GM12878 (cell line): Measurements from ENCODE around the gene ANKRD62. TPM values are rescaled to one million over a fixed set of nuclear protein-coding genes. Genes with fewer than 3 reads are reported as not detected.

Source experiments
- ATAC-seq: fragments of 200-7000 bp; cut with Tn5 transposase; 3 replicates; pipeline ENCODE4 v1.9.1; 2020; ENCODE audit warnings: mild to moderate bottlenecking, moderate library complexity
- BruUV-seq: library from RNA; stranded (reverse); fragments of 400-500 nt; replicated peaks from 2 replicates; lab custom pipeline; 2021; lab: Mats Ljungman, UMichigan
- CTCF ChIA-PET: fragments of 300-600 bp; sonication (Branson Sonifier 250); formaldehyde crosslinking; extraction: SDS; loops from one replicate; lab custom pipeline; 2021; ENCODE audit warnings: inconsistent platforms; lab: Yijun Ruan, JAX
- POLR2A ChIA-PET: fragments of 350-600 bp; formaldehyde crosslinking; extraction: SDS; loops from one replicate; lab custom pipeline; 2021; ENCODE audit warnings: inconsistent platforms; lab: Charles Lee
- RAD21 ChIA-PET: fragments of 300-600 bp; sonication (Branson Sonifier 250); formaldehyde crosslinking; loops from one replicate; lab custom pipeline; 2023; ENCODE audit warnings: antibody characterized with exemption; ENCODE audit not compliant: unreplicated experiment; lab: Charles Lee
- SMC1A ChIA-PET: fragments of 300-600 bp; sonication (Branson Sonifier 250); formaldehyde crosslinking; loops from one replicate; lab custom pipeline; 2023; ENCODE audit not compliant: unreplicated experiment, uncharacterized antibody; lab: Charles Lee
- DNase-seq: peaks from one replicate; pipeline ENCODE4 v3.0.0-alpha.2; 2011; ENCODE audit warnings: low read depth, low spot score
- FAIRE-seq: peaks from 3 replicates; lab custom pipeline; 2011; peaks lifted over from hg19 to GRCh38; lab: Jason Lieb, UNC
- H2AFZ ChIP-seq: 2 replicates; pipeline ENCODE4 v1.6.0; 2011; ENCODE audit warnings: low read depth, low read length, control low read depth; ENCODE audit not compliant: control insufficient read depth
- H3K27ac ChIP-seq: 2 replicates; pipeline ENCODE4 v1.5.1; 2011; ENCODE audit warnings: control low read depth; ENCODE audit not compliant: control insufficient read depth, insufficient read depth
- H3K27me3 ChIP-seq, 2 experiments: replicated peaks in 1 of 2; 2 replicates each; pipeline versions ENCODE4 v1.6.0 to v1.6.1; 2011; ENCODE audit warnings: low read length in 1 of 2; ENCODE audit not compliant: control insufficient read depth in 2 of 2, insufficient read depth in 2 of 2
- H3K36me3 ChIP-seq, 2 experiments: 2 replicates each; pipeline ENCODE4 v1.5.1; 2011; ENCODE audit warnings: low read length in 1 of 2; ENCODE audit not compliant: control insufficient read depth in 2 of 2, insufficient read depth in 2 of 2
- H3K4me1 ChIP-seq: 2 replicates; pipeline ENCODE4 v1.6.1; 2011; ENCODE audit warnings: mild to moderate bottlenecking, low read length, moderate library complexity, mixed read lengths; ENCODE audit not compliant: control insufficient read depth, insufficient read depth
- H3K4me2 ChIP-seq: 2 replicates; pipeline ENCODE4 v1.6.0; 2011; ENCODE audit warnings: control low read depth; ENCODE audit not compliant: control insufficient read depth, insufficient read depth
- H3K4me3 ChIP-seq: fragments of 200-600 bp; sonication (generic); 2 replicates; pipeline ENCODE4 v1.5.1; 2016
- H3K79me2 ChIP-seq: 2 replicates; pipeline ENCODE4 v1.6.0; 2011; ENCODE audit warnings: low read length; ENCODE audit not compliant: control insufficient read depth, insufficient read depth
- H3K9ac ChIP-seq: 2 replicates; pipeline ENCODE4 v1.8.0; 2011; ENCODE audit warnings: low read length, control low read depth, mixed read lengths; ENCODE audit not compliant: control insufficient read depth, insufficient read depth
- H3K9me3 ChIP-seq: replicated peaks from 3 replicates; pipeline ENCODE4 v1.5.1; 2011; ENCODE audit warnings: mild to moderate bottlenecking, low read length; ENCODE audit not compliant: control insufficient read depth, insufficient read depth
- H4K20me1 ChIP-seq: 2 replicates; pipeline ENCODE4 v1.6.0; 2011; ENCODE audit not compliant: control insufficient read depth, insufficient read depth
- ASH2L ChIP-seq: fragments of 300-600, 200-600 bp; sonication (generic); IDR thresholded peaks from 2 replicates; pipeline ENCODE4 v1.6.1; 2017; ENCODE audit warnings: low read depth, mild to moderate bottlenecking, borderline replicate concordance
- EED ChIP-seq: sonication (generic); IDR thresholded peaks from 2 replicates; pipeline ENCODE4 v1.6.1; 2016; ENCODE audit warnings: antibody characterized with exemption, low read depth
- JUND ChIP-seq: IDR thresholded peaks from 2 replicates; pipeline ENCODE4 v1.6.1; 2012; ENCODE audit warnings: low read depth, mild to moderate bottlenecking, low read length, improper control_type of control experiment, moderate library complexity
- MEF2B ChIP-seq: fragments of 450-650 bp; IDR thresholded peaks from 2 replicates; pipeline ENCODE4 v1.6.1; 2018; ENCODE audit warnings: mild to moderate bottlenecking, moderate library complexity; ENCODE audit not compliant: partially characterized antibody, poor library complexity, severe bottlenecking
- MXI1 ChIP-seq: fragments of 150-350 bp; IDR thresholded peaks from 2 replicates; pipeline ENCODE4 v1.6.1; 2011; ENCODE audit warnings: low read depth, mild to moderate bottlenecking, inconsistent platforms, low read length, improper control_type of control experiment
- RBBP5 ChIP-seq: fragments of 200-600 bp; sonication (generic); conservative IDR thresholded peaks from 2 replicates; pipeline ENCODE4 v1.6.1; 2016
- TCF12 ChIP-seq: IDR thresholded peaks from 2 replicates; pipeline ENCODE4 v1.6.1; 2011; ENCODE audit warnings: low read depth, mild to moderate bottlenecking, low read length
- whole genome bisulfite sequencing: methylation state at CpG from one replicate; pipeline ENCODE4 v1.1.6; 2016; ENCODE audit warnings: low lambda C conversion rate; ENCODE audit not compliant: insufficient replicate concordance, insufficient coverage; ENCODE audit errors: missing lambda C conversion rate; 5-methylcytosine and 5-hydroxymethylcytosine counted together
- in situ Hi-C: fragments of 300-500 bp; cut with MboI; formaldehyde crosslinking; loops from 9 replicates; pipeline ENCODE4 v1.14.3; 2018; ENCODE audit warnings: mixed read lengths
- intact Hi-C: fragments of 100-400 bp; cut with micrococcal nuclease; formaldehyde crosslinking; loops from one replicate; pipeline ENCODE4 v1.14.2; 2022; ENCODE audit not compliant: unreplicated experiment
- polyA plus RNA-seq, 11 experiments: library from polyadenylated mRNA; depleted of rRNA in 4 of 11; unstranded in 6 of 11; stranded (reverse) in 5 of 11; fragments of >200 nt; fragmentation: Nextera tagmentation in 4 of 11; fragmentation: Illumina TruSeq in 1 of 11; extraction: Ambion mirVana in 4 of 11; extraction: Trizol in 1 of 11; gene quantifications; 1 replicate in 1 of 11; 2 replicates in 10 of 11; pipeline versions ENCODE4 v1.2.1 to v1.2.3, GENCODE V29; 2011 to 2016; ENCODE audit warnings: inconsistent platforms in 2 of 11, missing spikeins in 2 of 11, low read depth in 1 of 11
- total RNA-seq, 4 experiments: library from RNA; depleted of rRNA in 3 of 4; stranded (reverse); fragments of >200 nt in 3 of 4; fragmentation: Illumina TruSeq in 1 of 4; extraction: Trizol in 1 of 4; gene quantifications; 2 replicates each; pipeline versions ENCODE4 v1.2.1 to v1.2.3, GENCODE V29; 2013 to 2021
- TF ChIP-seq, protein P1 (sequence below): fragments of 450-650 bp; IDR thresholded peaks from 2 replicates; pipeline ENCODE4 v1.6.1; 2017; ENCODE audit warnings: mild to moderate bottlenecking, moderate library complexity
- TF ChIP-seq, protein P2 (sequence below): fragments of 450-650 bp; IDR thresholded peaks from 2 replicates; pipeline ENCODE4 v1.6.1; 2016; ENCODE audit warnings: mild to moderate bottlenecking, moderate library complexity, borderline replicate concordance
- TF ChIP-seq, protein P3 (sequence below): fragments of 450-650 bp; formaldehyde crosslinking; IDR thresholded peaks from 2 replicates; pipeline ENCODE4 v1.4.0; 2020; ENCODE audit warnings: mild to moderate bottlenecking, moderate library complexity

Gene ANKRD62
- total and polyA plus RNA-seq, 10 of the 15 experiments (the other 5 are each of a cell fraction or from before 2014, with no cell fraction given): not detected

DNA sequence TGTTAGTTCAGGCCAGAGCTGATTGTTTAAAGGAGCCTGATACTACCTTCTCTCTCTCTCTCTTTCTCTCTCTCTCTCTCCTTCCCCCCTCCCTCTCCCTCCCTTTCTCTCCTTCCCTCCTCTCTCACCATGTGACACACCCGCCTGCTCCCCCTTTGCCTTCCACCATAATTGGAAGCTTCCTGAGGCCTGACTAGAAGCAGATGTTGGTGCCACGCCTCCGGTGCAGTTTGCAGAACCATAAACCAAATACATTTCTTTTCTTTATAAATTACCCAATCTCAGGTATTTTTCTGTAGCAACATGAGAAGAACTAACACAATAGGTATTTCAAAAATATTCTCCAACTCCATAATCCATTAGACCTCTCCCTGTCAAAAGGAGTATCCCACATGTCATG is 62.4 kb downstream of the ANKRD62 start (continued):
- TF ChIP-seq ASH2L: no peak
- TF ChIP-seq MEF2B: no peak

DNA sequence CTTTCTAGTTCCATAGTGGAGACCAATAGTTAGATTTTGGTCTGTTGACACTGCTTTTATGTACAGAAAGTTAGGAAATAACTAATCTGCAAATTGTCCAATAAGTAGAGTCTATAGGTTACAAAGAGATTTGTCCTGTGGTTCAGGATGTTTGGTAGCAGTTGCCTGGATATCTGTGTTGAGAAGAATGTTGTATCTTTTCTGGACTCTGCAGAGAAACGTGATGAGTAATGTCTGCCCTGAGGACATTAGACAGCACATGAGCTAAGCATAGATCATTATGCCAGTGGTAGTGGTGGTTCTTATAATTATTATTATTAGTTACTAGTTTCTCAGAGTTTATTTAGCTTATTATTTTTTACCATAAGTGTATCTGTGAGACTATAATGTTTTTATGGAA is 65.8 kb downstream of the ANKRD62 start:
- BruUV-seq: no TSS peak
- no peak for TF ChIP-seq RBBP5
- TF ChIP-seq, protein P1, sequence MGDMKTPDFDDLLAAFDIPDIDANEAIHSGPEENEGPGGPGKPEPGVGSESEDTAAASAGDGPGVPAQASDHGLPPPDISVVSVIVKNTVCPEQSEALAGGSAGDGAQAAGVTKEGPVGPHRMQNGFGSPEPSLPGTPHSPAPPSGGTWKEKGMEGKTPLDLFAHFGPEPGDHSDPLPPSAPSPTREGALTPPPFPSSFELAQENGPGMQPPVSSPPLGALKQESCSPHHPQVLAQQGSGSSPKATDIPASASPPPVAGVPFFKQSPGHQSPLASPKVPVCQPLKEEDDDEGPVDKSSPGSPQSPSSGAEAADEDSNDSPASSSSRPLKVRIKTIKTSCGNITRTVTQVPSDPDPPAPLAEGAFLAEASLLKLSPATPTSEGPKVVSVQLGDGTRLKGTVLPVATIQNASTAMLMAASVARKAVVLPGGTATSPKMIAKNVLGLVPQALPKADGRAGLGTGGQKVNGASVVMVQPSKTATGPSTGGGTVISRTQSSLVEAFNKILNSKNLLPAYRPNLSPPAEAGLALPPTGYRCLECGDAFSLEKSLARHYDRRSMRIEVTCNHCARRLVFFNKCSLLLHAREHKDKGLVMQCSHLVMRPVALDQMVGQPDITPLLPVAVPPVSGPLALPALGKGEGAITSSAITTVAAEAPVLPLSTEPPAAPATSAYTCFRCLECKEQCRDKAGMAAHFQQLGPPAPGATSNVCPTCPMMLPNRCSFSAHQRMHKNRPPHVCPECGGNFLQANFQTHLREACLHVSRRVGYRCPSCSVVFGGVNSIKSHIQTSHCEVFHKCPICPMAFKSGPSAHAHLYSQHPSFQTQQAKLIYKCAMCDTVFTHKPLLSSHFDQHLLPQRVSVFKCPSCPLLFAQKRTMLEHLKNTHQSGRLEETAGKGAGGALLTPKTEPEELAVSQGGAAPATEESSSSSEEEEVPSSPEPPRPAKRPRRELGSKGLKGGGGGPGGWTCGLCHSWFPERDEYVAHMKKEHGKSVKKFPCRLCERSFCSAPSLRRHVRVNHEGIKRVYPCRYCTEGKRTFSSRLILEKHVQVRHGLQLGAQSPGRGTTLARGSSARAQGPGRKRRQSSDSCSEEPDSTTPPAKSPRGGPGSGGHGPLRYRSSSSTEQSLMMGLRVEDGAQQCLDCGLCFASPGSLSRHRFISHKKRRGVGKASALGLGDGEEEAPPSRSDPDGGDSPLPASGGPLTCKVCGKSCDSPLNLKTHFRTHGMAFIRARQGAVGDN: no peak
- TF ChIP-seq, protein P2, sequence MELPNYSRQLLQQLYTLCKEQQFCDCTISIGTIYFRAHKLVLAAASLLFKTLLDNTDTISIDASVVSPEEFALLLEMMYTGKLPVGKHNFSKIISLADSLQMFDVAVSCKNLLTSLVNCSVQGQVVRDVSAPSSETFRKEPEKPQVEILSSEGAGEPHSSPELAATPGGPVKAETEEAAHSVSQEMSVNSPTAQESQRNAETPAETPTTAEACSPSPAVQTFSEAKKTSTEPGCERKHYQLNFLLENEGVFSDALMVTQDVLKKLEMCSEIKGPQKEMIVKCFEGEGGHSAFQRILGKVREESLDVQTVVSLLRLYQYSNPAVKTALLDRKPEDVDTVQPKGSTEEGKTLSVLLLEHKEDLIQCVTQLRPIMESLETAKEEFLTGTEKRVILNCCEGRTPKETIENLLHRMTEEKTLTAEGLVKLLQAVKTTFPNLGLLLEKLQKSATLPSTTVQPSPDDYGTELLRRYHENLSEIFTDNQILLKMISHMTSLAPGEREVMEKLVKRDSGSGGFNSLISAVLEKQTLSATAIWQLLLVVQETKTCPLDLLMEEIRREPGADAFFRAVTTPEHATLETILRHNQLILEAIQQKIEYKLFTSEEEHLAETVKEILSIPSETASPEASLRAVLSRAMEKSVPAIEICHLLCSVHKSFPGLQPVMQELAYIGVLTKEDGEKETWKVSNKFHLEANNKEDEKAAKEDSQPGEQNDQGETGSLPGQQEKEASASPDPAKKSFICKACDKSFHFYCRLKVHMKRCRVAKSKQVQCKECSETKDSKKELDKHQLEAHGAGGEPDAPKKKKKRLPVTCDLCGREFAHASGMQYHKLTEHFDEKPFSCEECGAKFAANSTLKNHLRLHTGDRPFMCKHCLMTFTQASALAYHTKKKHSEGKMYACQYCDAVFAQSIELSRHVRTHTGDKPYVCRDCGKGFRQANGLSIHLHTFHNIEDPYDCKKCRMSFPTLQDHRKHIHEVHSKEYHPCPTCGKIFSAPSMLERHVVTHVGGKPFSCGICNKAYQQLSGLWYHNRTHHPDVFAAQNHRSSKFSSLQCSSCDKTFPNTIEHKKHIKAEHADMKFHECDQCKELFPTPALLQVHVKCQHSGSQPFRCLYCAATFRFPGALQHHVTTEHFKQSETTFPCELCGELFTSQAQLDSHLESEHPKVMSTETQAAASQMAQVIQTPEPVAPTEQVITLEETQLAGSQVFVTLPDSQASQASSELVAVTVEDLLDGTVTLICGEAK: no peak
- TF ChIP-seq EED: no peak
- TF ChIP-seq, protein P3, sequence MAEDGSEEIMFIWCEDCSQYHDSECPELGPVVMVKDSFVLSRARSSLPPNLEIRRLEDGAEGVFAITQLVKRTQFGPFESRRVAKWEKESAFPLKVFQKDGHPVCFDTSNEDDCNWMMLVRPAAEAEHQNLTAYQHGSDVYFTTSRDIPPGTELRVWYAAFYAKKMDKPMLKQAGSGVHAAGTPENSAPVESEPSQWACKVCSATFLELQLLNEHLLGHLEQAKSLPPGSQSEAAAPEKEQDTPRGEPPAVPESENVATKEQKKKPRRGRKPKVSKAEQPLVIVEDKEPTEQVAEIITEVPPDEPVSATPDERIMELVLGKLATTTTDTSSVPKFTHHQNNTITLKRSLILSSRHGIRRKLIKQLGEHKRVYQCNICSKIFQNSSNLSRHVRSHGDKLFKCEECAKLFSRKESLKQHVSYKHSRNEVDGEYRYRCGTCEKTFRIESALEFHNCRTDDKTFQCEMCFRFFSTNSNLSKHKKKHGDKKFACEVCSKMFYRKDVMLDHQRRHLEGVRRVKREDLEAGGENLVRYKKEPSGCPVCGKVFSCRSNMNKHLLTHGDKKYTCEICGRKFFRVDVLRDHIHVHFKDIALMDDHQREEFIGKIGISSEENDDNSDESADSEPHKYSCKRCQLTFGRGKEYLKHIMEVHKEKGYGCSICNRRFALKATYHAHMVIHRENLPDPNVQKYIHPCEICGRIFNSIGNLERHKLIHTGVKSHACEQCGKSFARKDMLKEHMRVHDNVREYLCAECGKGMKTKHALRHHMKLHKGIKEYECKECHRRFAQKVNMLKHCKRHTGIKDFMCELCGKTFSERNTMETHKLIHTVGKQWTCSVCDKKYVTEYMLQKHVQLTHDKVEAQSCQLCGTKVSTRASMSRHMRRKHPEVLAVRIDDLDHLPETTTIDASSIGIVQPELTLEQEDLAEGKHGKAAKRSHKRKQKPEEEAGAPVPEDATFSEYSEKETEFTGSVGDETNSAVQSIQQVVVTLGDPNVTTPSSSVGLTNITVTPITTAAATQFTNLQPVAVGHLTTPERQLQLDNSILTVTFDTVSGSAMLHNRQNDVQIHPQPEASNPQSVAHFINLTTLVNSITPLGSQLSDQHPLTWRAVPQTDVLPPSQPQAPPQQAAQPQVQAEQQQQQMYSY (CRISPR knock-in tag): no peak
- no peak for TF ChIP-seq TCF12
- no peak for TF ChIP-seq MXI1
- TF ChIP-seq JUND: no peak
- TF ChIP-seq ASH2L: no peak

More for the DNA sequence above, 65.8 kb downstream of the ANKRD62 start:
- SMC1A ChIA-PET: interaction anchor here (0.9 kb wide), 1 partner anchor 80 kb away, joined by 4 read pairs; no protein-coding TSS in a partner anchor
- H3K36me3 ChIP-seq: no peaks in the 10 kb centered on the region
- POLR2A ChIA-PET: no interaction called here
- no peak overlapping the region for H3K4me2 ChIP-seq
- in situ Hi-C loops (no loop called here), intact Hi-C loops (no loop called here)
- 0% methylated on average over 1 of the region's 1 CpG for WGBS
- DNase-seq (no peak), FAIRE-seq (no peak), ATAC-seq (no peak)
- CTCF ChIA-PET: no interaction called here
- no peaks in the 10 kb centered on the region for H4K20me1 ChIP-seq
- H3K4me3 ChIP-seq: no peak overlapping the region
- H3K79me2 ChIP-seq: no peaks in the 10 kb centered on the region
- H3K4me1 ChIP-seq: no peaks in the 10 kb centered on the region
- no peak overlapping the region for H3K9ac ChIP-seq
- RAD21 ChIA-PET: interaction anchor here (1.4 kb wide), 1 partner anchor 77 kb away, joined by 4 read pairs; no protein-coding TSS in a partner anchor
- H3K27me3 ChIP-seq: no peaks in the 10 kb centered on the region
- H2AFZ ChIP-seq: no peak overlapping the region
- H3K27ac ChIP-seq: no peak overlapping the region
- no peaks in the 10 kb centered on the region for H3K9me3 ChIP-seq
